Ishikawa (cell line): ENCODE measurements around the gene WAC.

Source experiments
- CEBPB ChIP-seq: IDR thresholded peaks from 2 replicates; pipeline ENCODE4 v1.6.1; 2012
- CREB1 ChIP-seq: IDR thresholded peaks from 2 replicates; pipeline ENCODE4 v1.6.1; 2012; ENCODE audit warnings: low read depth
- EGR1 ChIP-seq: IDR thresholded peaks from 2 replicates; pipeline ENCODE4 v1.6.1; 2012
- EP300 ChIP-seq: IDR thresholded peaks from 2 replicates; pipeline ENCODE4 v1.6.1; 2012; ENCODE audit warnings: borderline replicate concordance
- FOXM1 ChIP-seq: IDR thresholded peaks from 2 replicates; pipeline ENCODE4 v1.6.1; 2012; ENCODE audit warnings: low read depth, borderline replicate concordance
- MAX ChIP-seq: IDR thresholded peaks from 2 replicates; pipeline ENCODE4 v1.6.1; 2012
- NFIC ChIP-seq: IDR thresholded peaks from 2 replicates; pipeline ENCODE4 v1.6.1; 2012
- RAD21 ChIP-seq: IDR thresholded peaks from 2 replicates; pipeline ENCODE4 v1.6.1; 2012; ENCODE audit warnings: low read depth
- TAF1 ChIP-seq: IDR thresholded peaks from 2 replicates; pipeline ENCODE4 v1.6.1; 2012; ENCODE audit warnings: low read depth, mild to moderate bottlenecking
- TCF12 ChIP-seq: IDR thresholded peaks from 2 replicates; pipeline ENCODE4 v1.6.1; 2012; ENCODE audit warnings: low read depth
- TEAD4 ChIP-seq: IDR thresholded peaks from 2 replicates; pipeline ENCODE4 v1.6.1; 2012
- USF1 ChIP-seq: IDR thresholded peaks from 2 replicates; pipeline ENCODE4 v1.6.1; 2012
- YY1 ChIP-seq: IDR thresholded peaks from 2 replicates; pipeline ENCODE4 v1.6.1; 2012; ENCODE audit warnings: low read depth
- ZBTB7A ChIP-seq: IDR thresholded peaks from 2 replicates; pipeline ENCODE4 v1.6.1; 2012; ENCODE audit warnings: low read depth
- TF ChIP-seq, protein P1 (sequence below): IDR thresholded peaks from 2 replicates; pipeline ENCODE4 v1.6.1; 2012; ENCODE audit warnings: low read depth, mild to moderate bottlenecking

The WAC gene

DNA sequence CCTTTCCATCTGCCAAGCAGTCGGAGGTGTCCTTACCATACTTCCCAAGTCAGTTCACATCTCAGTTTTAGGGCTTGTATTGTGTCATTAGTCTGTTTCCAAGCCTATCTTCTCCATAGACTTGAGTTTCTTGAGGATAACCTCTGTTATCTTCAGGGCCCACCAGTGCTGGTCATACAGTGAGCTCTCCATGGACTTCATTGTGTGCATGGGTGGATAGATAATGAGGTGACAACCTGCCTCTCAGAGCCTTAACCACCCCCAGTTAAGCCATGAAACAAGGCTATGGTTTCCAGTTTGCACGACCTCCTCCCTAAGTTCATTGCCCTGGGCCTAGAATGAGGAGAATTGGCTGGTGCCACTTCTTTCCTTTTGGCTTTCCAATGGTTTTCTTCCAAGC lies 38.5 kb upstream of the WAC start:
- no peak for TF ChIP-seq TEAD4
- TF ChIP-seq NFIC, result no peak
- no peak for TF ChIP-seq RAD21
- TF ChIP-seq EGR1, result no peak
- TF ChIP-seq, protein P1, sequence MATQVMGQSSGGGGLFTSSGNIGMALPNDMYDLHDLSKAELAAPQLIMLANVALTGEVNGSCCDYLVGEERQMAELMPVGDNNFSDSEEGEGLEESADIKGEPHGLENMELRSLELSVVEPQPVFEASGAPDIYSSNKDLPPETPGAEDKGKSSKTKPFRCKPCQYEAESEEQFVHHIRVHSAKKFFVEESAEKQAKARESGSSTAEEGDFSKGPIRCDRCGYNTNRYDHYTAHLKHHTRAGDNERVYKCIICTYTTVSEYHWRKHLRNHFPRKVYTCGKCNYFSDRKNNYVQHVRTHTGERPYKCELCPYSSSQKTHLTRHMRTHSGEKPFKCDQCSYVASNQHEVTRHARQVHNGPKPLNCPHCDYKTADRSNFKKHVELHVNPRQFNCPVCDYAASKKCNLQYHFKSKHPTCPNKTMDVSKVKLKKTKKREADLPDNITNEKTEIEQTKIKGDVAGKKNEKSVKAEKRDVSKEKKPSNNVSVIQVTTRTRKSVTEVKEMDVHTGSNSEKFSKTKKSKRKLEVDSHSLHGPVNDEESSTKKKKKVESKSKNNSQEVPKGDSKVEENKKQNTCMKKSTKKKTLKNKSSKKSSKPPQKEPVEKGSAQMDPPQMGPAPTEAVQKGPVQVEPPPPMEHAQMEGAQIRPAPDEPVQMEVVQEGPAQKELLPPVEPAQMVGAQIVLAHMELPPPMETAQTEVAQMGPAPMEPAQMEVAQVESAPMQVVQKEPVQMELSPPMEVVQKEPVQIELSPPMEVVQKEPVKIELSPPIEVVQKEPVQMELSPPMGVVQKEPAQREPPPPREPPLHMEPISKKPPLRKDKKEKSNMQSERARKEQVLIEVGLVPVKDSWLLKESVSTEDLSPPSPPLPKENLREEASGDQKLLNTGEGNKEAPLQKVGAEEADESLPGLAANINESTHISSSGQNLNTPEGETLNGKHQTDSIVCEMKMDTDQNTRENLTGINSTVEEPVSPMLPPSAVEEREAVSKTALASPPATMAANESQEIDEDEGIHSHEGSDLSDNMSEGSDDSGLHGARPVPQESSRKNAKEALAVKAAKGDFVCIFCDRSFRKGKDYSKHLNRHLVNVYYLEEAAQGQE, result no peak
- no peak for TF ChIP-seq FOXM1
- TF ChIP-seq CREB1, result no peak
- no peak for TF ChIP-seq USF1

- TF ChIP-seq CREB1 (no peak), RAD21 (no peak), EGR1 (no peak), TCF12 (no peak), EP300 (no peak), CEBPB (no peak), YY1 (no peak), ZBTB7A (no peak), USF1 (no peak), FOXM1 (no peak), MAX (no peak), NFIC (no peak), TAF1 (no peak), TEAD4 (no peak)
- TF ChIP-seq, protein P1, result no peak
Observed at GRCh38 chr10:28495084-28495483, 37.8 kb upstream of the WAC start.

- TF ChIP-seq FOXM1 (no peak), EP300 (no peak), TEAD4 (no peak), TAF1 (no peak)
Observed at GRCh38 chr10:28496017-28496416, 36.9 kb upstream of the WAC start.

DNA sequence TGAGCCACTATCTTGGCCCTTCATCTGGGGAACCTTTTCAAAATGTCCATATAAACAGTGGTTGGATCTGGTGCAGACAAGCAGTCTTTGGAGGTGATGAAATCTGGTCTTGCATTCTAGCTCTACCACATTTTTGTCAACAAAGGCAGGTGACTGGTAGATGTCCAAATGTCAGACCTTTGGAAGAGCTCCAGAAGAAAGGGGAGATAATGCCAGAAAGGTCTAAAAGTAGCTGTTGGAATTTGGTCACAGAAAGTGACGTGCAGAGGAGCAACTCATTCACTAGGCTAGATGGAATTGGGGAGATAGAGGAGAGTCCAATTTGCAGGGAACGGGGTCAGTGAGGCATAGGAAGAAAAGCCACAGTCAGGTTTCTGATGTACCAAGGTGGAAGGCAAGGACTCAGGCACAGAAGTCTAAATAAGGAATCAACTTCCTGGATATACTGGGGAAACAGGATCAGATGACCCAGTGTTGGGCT lies 36.4 kb upstream of the WAC start:
- TF ChIP-seq USF1, result peak; percentile 38; the same call in 1 of the 2 replicates
- TF ChIP-seq YY1, result no peak
- peak; percentile 61 for TF ChIP-seq TEAD4
- TF ChIP-seq, protein P1, result no peak
- peak; percentile 69 for TF ChIP-seq NFIC
- TF ChIP-seq CEBPB, result peak; percentile 66; the same call in 1 of the 2 replicates
- TF ChIP-seq TCF12, result peak; percentile 48; the same call in 1 of the 2 replicates
- TF ChIP-seq MAX, result 0 out of 2 replicates have a peak, but pooled peaks have one; percentile 1
- no peak for TF ChIP-seq CREB1
